Smooth muscle cell (in vitro differentiated cells): ENCODE data around the gene BMAL2. TPM values are rescaled to one million over a fixed set of nuclear protein-coding genes. Genes with fewer than 3 reads are reported as not detected.

ENCODE experiments used
- DNase-seq: peaks from one replicate; lab custom pipeline; 2025; ENCODE audit not compliant: unreplicated experiment; lab: John Stamatoyannopoulos, UW
- H2AFZ ChIP-seq: fragments of 200-600 bp; sonication (generic); 2 replicates; pipeline ENCODE4 v1.6.0; 2016; ENCODE audit warnings: antibody characterized with exemption, low read depth, mild to moderate bottlenecking
- H3F3A ChIP-seq: fragments of 200-600 bp; sonication (generic); 2 replicates; pipeline ENCODE4 v1.6.0; 2017; ENCODE audit warnings: antibody characterized with exemption, low read depth
- H3K27ac ChIP-seq: fragments of 200-600 bp; sonication (generic); 2 replicates; pipeline ENCODE4 v1.5.1; 2016; ENCODE audit warnings: low read depth, mild to moderate bottlenecking
- H3K27me3 ChIP-seq: fragments of 200-600 bp; sonication (generic); 2 replicates; pipeline ENCODE4 v1.6.1; 2016; ENCODE audit warnings: low read depth, mild to moderate bottlenecking
- H3K36me3 ChIP-seq: fragments of 200-600 bp; sonication (generic); 2 replicates; pipeline ENCODE4 v1.5.1; 2016; ENCODE audit warnings: low read depth
- H3K4me1 ChIP-seq: fragments of 200-600 bp; sonication (generic); 2 replicates; pipeline ENCODE4 v1.5.1; 2016; ENCODE audit warnings: low read depth
- H3K4me2 ChIP-seq: fragments of 200-600 bp; sonication (generic); 2 replicates; pipeline ENCODE4 v1.6.0; 2016; ENCODE audit warnings: mild to moderate bottlenecking
- H3K4me3 ChIP-seq: fragments of 200-600 bp; sonication (generic); 2 replicates; pipeline ENCODE4 v1.5.1; 2016; ENCODE audit warnings: mild to moderate bottlenecking
- H3K79me2 ChIP-seq: fragments of 200-600 bp; sonication (generic); 2 replicates; pipeline ENCODE4 v1.6.0; 2016; ENCODE audit warnings: low read depth, mild to moderate bottlenecking
- H3K9ac ChIP-seq: fragments of 200-600 bp; sonication (generic); 2 replicates; pipeline ENCODE4 v1.6.0; 2016; ENCODE audit warnings: low read depth
- H3K9me3 ChIP-seq: fragments of 200-600 bp; sonication (generic); replicated peaks from 2 replicates; pipeline ENCODE4 v1.5.1; 2016; ENCODE audit warnings: low read depth
- H4K20me1 ChIP-seq: fragments of 200-600 bp; sonication (generic); 2 replicates; pipeline ENCODE4 v1.6.0; 2016; ENCODE audit warnings: low read depth
- WGBS: methylation state at CpG from one replicate; pipeline ENCODE4 v1.1.7; 2016; ENCODE audit warnings: low lambda C conversion rate; 5-methylcytosine and 5-hydroxymethylcytosine counted together
- polyA plus RNA-seq: library from polyadenylated mRNA; unstranded; fragments of >200 nt; fragmentation: Nextera tagmentation; extraction: Ambion mirVana; gene quantifications from 2 replicates; pipeline ENCODE4 v1.2.1, GENCODE V29; 2016
- total RNA-seq: library from RNA; depleted of rRNA; stranded (reverse); fragments of >200 nt; gene quantifications from 2 replicates; pipeline ENCODE4 v1.2.3, GENCODE V29; 2014
- TF ChIP-seq, protein P1 (sequence below): fragments of 200-600 bp; sonication (generic); IDR thresholded peaks from 2 replicates; pipeline ENCODE4 v1.5.1; 2017; ENCODE audit warnings: borderline replicate concordance, mild to moderate bottlenecking, antibody characterized with exemption; ENCODE audit not compliant: insufficient read depth, poor library complexity, severe bottlenecking

BMAL2 gene
- total and polyA plus RNA-seq, 2 experiments from 2014 or later: 6.2 to 13.6 TPM

DNA sequence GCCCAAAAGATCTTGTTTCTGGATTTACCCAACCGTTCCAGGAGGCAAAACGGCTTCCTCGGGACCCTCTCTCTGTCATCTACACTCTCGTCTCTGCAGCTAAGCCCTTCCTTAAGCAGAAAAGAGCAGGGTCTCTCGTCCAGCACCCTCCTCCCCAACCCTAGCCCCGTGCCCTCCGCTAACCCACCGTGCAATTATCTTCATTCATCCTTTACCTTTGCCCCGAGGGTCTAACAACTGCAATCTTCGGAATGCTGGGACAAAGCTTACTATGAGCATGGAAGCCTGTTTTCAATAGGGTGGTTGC, 276 bp upstream of the BMAL2 start:
- Histone ChIP-seq H3K27me3 (peaks cover 13% of the 10 kb centered on the region), H3K4me2 (peak overlapping the region; percentile 86), H3K4me1 (peaks cover 16% of the 10 kb centered on the region), H2AFZ (no peak overlapping the region), H3K27ac (peak overlapping the region; percentile 97), H3K9me3 (no peaks in the 10 kb centered on the region), H3K36me3 (no peaks in the 10 kb centered on the region), H3F3A (peaks cover 24% of the 10 kb centered on the region), H4K20me1 (no peaks in the 10 kb centered on the region), H3K4me3 (peak overlapping the region; percentile 67), H3K79me2 (peaks cover 7% of the 10 kb centered on the region), H3K9ac (peak overlapping the region; percentile 56)
- WGBS: 13% methylated on average over 10 of the region's 10 CpGs
- TF ChIP-seq, protein P1, sequence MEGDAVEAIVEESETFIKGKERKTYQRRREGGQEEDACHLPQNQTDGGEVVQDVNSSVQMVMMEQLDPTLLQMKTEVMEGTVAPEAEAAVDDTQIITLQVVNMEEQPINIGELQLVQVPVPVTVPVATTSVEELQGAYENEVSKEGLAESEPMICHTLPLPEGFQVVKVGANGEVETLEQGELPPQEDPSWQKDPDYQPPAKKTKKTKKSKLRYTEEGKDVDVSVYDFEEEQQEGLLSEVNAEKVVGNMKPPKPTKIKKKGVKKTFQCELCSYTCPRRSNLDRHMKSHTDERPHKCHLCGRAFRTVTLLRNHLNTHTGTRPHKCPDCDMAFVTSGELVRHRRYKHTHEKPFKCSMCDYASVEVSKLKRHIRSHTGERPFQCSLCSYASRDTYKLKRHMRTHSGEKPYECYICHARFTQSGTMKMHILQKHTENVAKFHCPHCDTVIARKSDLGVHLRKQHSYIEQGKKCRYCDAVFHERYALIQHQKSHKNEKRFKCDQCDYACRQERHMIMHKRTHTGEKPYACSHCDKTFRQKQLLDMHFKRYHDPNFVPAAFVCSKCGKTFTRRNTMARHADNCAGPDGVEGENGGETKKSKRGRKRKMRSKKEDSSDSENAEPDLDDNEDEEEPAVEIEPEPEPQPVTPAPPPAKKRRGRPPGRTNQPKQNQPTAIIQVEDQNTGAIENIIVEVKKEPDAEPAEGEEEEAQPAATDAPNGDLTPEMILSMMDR: no peak
- no peak for DNase-seq

DNA sequence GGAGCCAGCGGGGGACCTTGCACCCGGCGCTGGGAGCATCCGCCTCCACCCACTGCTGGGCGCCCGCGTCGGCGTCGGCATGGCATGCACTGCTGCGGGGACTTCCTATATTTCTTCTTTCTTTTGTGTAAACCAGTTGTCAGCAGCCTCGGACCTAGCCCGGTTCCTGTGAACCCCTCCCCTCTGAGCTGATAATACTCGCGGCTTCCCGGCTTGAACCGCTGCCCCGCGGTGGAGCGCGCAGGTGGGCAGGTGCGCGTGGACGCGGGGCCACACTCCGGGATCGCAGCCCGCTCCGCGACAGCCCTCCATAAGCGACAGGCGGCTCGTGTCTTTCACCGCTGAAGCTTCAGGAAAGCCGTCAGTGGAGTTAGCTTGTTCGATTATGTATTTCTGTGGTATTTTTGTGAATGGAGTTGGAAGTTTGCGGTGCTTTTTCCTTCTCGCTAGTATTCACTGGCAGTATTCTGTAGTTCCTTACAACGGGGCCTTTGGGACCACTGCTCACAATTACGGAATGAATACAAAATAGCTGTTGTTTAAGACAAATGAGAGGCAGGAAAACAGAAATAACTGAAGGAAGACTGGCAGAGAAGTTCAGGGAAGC, 870 bp downstream of the BMAL2 start:
- Histone ChIP-seq H3K79me2 (peaks cover 7% of the 10 kb centered on the region), H2AFZ (no peak overlapping the region), H4K20me1 (no peaks in the 10 kb centered on the region), H3K27me3 (peaks cover 13% of the 10 kb centered on the region), H3K9ac (peak overlapping the region; percentile 60), H3K9me3 (no peaks in the 10 kb centered on the region), H3K4me1 (peaks cover 16% of the 10 kb centered on the region), H3K36me3 (no peaks in the 10 kb centered on the region), H3K27ac (no peak overlapping the region), H3K4me2 (peak overlapping the region; percentile 86), H3K4me3 (peak overlapping the region; percentile 67), H3F3A (peaks cover 24% of the 10 kb centered on the region)
- TF ChIP-seq, protein P1: no peak
- no peak for DNase-seq
- WGBS: 1% methylated on average over 40 of the region's 40 CpGs

DNA sequence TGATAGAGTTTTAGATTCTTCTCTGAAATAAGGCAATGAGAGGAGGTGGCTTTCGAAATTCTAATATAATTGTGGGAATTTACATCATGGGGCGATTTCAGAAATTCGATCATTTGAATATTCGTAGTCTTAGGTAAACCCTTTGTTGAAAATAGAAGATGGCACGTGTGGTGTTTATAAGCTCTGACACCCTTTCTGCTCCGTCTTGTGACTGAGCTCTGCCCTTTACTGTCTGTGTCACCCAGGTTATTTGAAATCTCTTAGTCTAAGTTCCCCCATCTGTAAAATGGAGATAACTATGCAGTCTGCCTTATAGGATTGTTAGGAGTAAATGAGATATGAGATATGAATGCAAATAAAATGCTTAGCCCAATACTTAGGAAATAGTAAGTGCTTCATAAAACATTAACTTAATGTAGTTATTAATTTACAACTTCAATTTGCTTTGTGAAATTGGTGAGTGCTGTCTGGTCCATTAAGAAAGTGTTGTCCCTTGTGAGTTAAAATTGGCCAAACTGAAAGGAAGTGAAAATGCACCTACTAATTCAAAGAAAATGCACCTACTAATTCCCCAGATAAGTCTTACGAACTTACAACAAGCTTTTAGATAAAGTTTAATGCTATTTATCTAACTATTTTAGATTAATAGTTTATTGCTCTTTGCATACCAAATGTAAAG, 1.5 kb downstream of the BMAL2 start:
- WGBS: 41% methylated on average over 7 of the region's 7 CpGs
- no peaks in the 10 kb centered on the region for H3K9me3 ChIP-seq
- TF ChIP-seq, protein P1: no peak
- H3K4me2 ChIP-seq: peak overlapping the region; percentile 86
- peak overlapping the region; percentile 67 for H3K4me3 ChIP-seq
- H3K27me3 ChIP-seq: peaks cover 13% of the 10 kb centered on the region
- H3K79me2 ChIP-seq: peaks cover 7% of the 10 kb centered on the region
- H3K4me1 ChIP-seq: peaks cover 16% of the 10 kb centered on the region
- H2AFZ ChIP-seq: no peak overlapping the region
- H3K27ac ChIP-seq: no peak overlapping the region
- no peak overlapping the region for H3K9ac ChIP-seq
- DNase-seq: no peak
- H3K36me3 ChIP-seq: no peaks in the 10 kb centered on the region
- peaks cover 24% of the 10 kb centered on the region for H3F3A ChIP-seq
- no peaks in the 10 kb centered on the region for H4K20me1 ChIP-seq

DNA sequence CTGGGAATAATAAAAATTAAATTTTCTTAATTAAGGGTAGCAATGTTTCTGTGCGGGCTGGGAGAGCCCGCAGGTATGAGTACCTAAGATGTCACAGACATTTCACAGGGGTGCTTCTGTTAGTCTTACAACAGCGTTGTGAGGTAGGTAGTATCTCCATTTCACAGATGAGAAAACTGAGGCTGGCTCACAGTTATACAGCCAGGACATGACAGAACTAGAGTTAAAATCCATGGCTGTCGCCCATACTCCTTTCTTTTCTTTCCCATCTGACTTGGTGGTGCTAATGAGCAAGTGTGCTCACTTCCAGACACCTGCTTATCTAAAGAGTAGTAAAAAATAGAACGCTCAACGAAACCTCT, 2.1 kb downstream of the BMAL2 start:
- H3K9ac ChIP-seq: no peak overlapping the region
- H2AFZ ChIP-seq: no peak overlapping the region
- no peak overlapping the region for H3K27ac ChIP-seq
- peaks cover 7% of the 10 kb centered on the region for H3K79me2 ChIP-seq
- no peaks in the 10 kb centered on the region for H3K9me3 ChIP-seq
- no peaks in the 10 kb centered on the region for H4K20me1 ChIP-seq
- no peak for DNase-seq
- no peak overlapping the region for H3K4me2 ChIP-seq
- H3K4me3 ChIP-seq: no peak overlapping the region
- peaks cover 13% of the 10 kb centered on the region for H3K27me3 ChIP-seq
- WGBS: 80% methylated on average over 6 of the region's 6 CpGs
- peaks cover 20% of the 10 kb centered on the region for H3F3A ChIP-seq
- TF ChIP-seq, protein P1: no peak
- no peaks in the 10 kb centered on the region for H3K36me3 ChIP-seq
- H3K4me1 ChIP-seq: peaks cover 16% of the 10 kb centered on the region
